ENCODE measurements around the gene MRPS2. TPM values are rescaled to one million over a fixed set of nuclear protein-coding genes. Genes with fewer than 3 reads are reported as not detected.
A peak's percentile ranks its signal among the peaks of the same experiment; 100 is the strongest.

MRPS2 gene
- polyA plus RNA-seq, 1 donor from 2014 or later: 20.1 TPM

- Histone ChIP-seq H3K79me2 (replicated peaks; ENCODE audit: insufficient read depth, low read length) (peaks cover 12% of the 10 kb centered on the region), H3K9me2 (ENCODE audit: insufficient read depth, low read length) (no peaks in the 10 kb centered on the region), H2AFZ (ENCODE audit: low read depth, low read length) (no peak overlapping the region), H3K4me2 (ENCODE audit: low read length) (no peak overlapping the region), H3K9me3 (ENCODE audit: low read length) (no peaks in the 10 kb centered on the region), H4K20me1 (ENCODE audit: insufficient read depth) (no peaks in the 10 kb centered on the region), H3K4me3 (ENCODE audit: low read length) (peak overlapping the region; percentile 99), H3K27me3 (ENCODE audit: insufficient read depth, low read depth, low read length) (no peaks in the 10 kb centered on the region), H3F3A (ENCODE audit: insufficient read depth, low read length, poor library complexity, severe bottlenecking) (no peaks in the 10 kb centered on the region), H3K36me3 (ENCODE audit: insufficient read depth, low read length) (no peaks in the 10 kb centered on the region), H3K27ac (ENCODE audit: low read length) (no peak overlapping the region), H3K9ac (ENCODE audit: low read length) (no peak overlapping the region)
- TF ChIP-seq TAF1 (IDR thresholded peaks at IDR 0.05; ENCODE audit: low read depth) (no peak), CTCF (IDR thresholded peaks at IDR 0.05; ENCODE audit: poor library complexity, severe bottlenecking) (no peak), MXI1 (conservative IDR thresholded peaks at IDR 0.05; ENCODE audit: poor library complexity, severe bottlenecking) (no peak), SMC3 (conservative IDR thresholded peaks at IDR 0.05; ENCODE audit: poor library complexity) (no peak), REST (IDR thresholded peaks at IDR 0.05; ENCODE audit: borderline replicate concordance) (no peak), POLR2AphosphoS5 (IDR thresholded peaks at IDR 0.05) (no peak), EZH2 (IDR thresholded peaks at IDR 0.05; ENCODE audit: borderline replicate concordance, insufficient read depth, low read length, poor library complexity, severe bottlenecking) (no peak), RAD21 (conservative IDR thresholded peaks at IDR 0.05) (no peak), EP300 (conservative IDR thresholded peaks at IDR 0.05; ENCODE audit: poor library complexity, severe bottlenecking) (no peak)
Measured at GRCh38 chr9:135502168-135502872, 1.8 kb downstream of the MRPS2 start.

- Histone ChIP-seq H3K27ac (ENCODE audit: low read length) (no peak overlapping the region), H3F3A (ENCODE audit: insufficient read depth, low read length, poor library complexity, severe bottlenecking) (no peaks in the 10 kb centered on the region), H3K9me2 (ENCODE audit: insufficient read depth, low read length) (no peaks in the 10 kb centered on the region), H3K36me3 (ENCODE audit: insufficient read depth, low read length) (no peaks in the 10 kb centered on the region), H3K9me3 (ENCODE audit: low read length) (no peaks in the 10 kb centered on the region), H3K4me2 (ENCODE audit: low read length) (no peak overlapping the region), H3K9ac (ENCODE audit: low read length) (no peak overlapping the region), H3K4me3 (ENCODE audit: low read length) (no peak overlapping the region), H4K20me1 (ENCODE audit: insufficient read depth) (no peaks in the 10 kb centered on the region), H2AFZ (ENCODE audit: low read depth, low read length) (no peak overlapping the region), H3K27me3 (ENCODE audit: insufficient read depth, low read depth, low read length) (no peaks in the 10 kb centered on the region), H3K79me2 (replicated peaks; ENCODE audit: insufficient read depth, low read length) (peaks cover 12% of the 10 kb centered on the region)
- TF ChIP-seq EP300 (conservative IDR thresholded peaks at IDR 0.05; ENCODE audit: poor library complexity, severe bottlenecking): no peak
- TF ChIP-seq MXI1 (conservative IDR thresholded peaks at IDR 0.05; ENCODE audit: poor library complexity, severe bottlenecking): no peak
- no peak for TF ChIP-seq POLR2AphosphoS5 (IDR thresholded peaks at IDR 0.05)
- no peak for TF ChIP-seq RAD21 (conservative IDR thresholded peaks at IDR 0.05)
- TF ChIP-seq CTCF (IDR thresholded peaks at IDR 0.05; ENCODE audit: poor library complexity, severe bottlenecking): no peak
- no peak for TF ChIP-seq REST (IDR thresholded peaks at IDR 0.05; ENCODE audit: borderline replicate concordance)
- TF ChIP-seq EZH2 (IDR thresholded peaks at IDR 0.05; ENCODE audit: borderline replicate concordance, insufficient read depth, low read length, poor library complexity, severe bottlenecking): no peak
- no peak for TF ChIP-seq SMC3 (conservative IDR thresholded peaks at IDR 0.05; ENCODE audit: poor library complexity)
- TF ChIP-seq TAF1 (IDR thresholded peaks at IDR 0.05; ENCODE audit: low read depth): no peak
Measured at GRCh38 chr9:135502873-135503321, 2.4 kb downstream of the MRPS2 start.

Measured in neural cell (in vitro differentiated cells).